ENCODE results near the gene CCDC134. TPM values are rescaled to one million over a fixed set of nuclear protein-coding genes. Genes with fewer than 3 reads are reported as not detected.

CCDC134 gene
- total and polyA plus RNA-seq, 2 of the 13 experiments (the other 11 are each of a cell fraction or from before 2014, with no cell fraction given), result 4.8 to 17.4 TPM

GRCh38 chr22:41832553-41833368 lies 32.3 kb downstream of the CCDC134 start, which contains the start of gene SREBF2 (continued):
- TF ChIP-seq TIGD3 (CRISPR knock-in tag; IDR thresholded peaks at IDR 0.05; ENCODE audit: borderline replicate concordance) (peak; percentile 48; the same call in 1 of the 2 replicates), NPAS2 (CRISPR knock-in tag; IDR thresholded peaks at IDR 0.05; ENCODE audit: borderline replicate concordance) (no peak), ZNF556 (CRISPR knock-in tag; IDR thresholded peaks at IDR 0.05; ENCODE audit: borderline replicate concordance) (0 out of 2 replicates have a peak, but pooled peaks have one; percentile 53), ZMYM3 (CRISPR knock-in tag; IDR thresholded peaks at IDR 0.05) (peak; percentile 76), NRL (CRISPR knock-in tag; IDR thresholded peaks at IDR 0.05; ENCODE audit: borderline replicate concordance) (peak; percentile 57; the same call in 1 of the 2 replicates), ZSCAN29 (CRISPR knock-in tag; conservative IDR thresholded peaks at IDR 0.05) (no peak), MBD4 (IDR thresholded peaks at IDR 0.05; ENCODE audit: borderline replicate concordance, low read length) (no peak), JUN (CRISPR knock-in tag; IDR thresholded peaks at IDR 0.05) (peak; percentile 97), ZNF546 (CRISPR knock-in tag; conservative IDR thresholded peaks at IDR 0.05) (no peak), RFXAP (CRISPR knock-in tag; IDR thresholded peaks at IDR 0.05; ENCODE audit: borderline replicate concordance) (peak; percentile 60; the same call in 1 of the 2 replicates)
- TF ChIP-seq, protein P1, sequence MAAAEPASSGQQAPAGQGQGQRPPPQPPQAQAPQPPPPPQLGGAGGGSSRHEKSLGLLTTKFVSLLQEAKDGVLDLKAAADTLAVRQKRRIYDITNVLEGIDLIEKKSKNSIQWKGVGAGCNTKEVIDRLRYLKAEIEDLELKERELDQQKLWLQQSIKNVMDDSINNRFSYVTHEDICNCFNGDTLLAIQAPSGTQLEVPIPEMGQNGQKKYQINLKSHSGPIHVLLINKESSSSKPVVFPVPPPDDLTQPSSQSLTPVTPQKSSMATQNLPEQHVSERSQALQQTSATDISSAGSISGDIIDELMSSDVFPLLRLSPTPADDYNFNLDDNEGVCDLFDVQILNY (CRISPR knock-in tag; conservative IDR thresholded peaks at IDR 0.05), result no peak
- TF ChIP-seq, protein P2, sequence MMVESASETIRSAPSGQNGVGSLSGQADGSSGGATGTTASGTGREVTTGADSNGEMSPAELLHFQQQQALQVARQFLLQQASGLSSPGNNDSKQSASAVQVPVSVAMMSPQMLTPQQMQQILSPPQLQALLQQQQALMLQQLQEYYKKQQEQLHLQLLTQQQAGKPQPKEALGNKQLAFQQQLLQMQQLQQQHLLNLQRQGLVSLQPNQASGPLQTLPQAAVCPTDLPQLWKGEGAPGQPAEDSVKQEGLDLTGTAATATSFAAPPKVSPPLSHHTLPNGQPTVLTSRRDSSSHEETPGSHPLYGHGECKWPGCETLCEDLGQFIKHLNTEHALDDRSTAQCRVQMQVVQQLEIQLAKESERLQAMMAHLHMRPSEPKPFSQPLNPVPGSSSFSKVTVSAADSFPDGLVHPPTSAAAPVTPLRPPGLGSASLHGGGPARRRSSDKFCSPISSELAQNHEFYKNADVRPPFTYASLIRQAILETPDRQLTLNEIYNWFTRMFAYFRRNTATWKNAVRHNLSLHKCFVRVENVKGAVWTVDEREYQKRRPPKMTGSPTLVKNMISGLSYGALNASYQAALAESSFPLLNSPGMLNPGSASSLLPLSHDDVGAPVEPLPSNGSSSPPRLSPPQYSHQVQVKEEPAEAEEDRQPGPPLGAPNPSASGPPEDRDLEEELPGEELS (CRISPR knock-in tag; IDR thresholded peaks at IDR 0.05), result peak; percentile 63
- TF ChIP-seq, protein P3, sequence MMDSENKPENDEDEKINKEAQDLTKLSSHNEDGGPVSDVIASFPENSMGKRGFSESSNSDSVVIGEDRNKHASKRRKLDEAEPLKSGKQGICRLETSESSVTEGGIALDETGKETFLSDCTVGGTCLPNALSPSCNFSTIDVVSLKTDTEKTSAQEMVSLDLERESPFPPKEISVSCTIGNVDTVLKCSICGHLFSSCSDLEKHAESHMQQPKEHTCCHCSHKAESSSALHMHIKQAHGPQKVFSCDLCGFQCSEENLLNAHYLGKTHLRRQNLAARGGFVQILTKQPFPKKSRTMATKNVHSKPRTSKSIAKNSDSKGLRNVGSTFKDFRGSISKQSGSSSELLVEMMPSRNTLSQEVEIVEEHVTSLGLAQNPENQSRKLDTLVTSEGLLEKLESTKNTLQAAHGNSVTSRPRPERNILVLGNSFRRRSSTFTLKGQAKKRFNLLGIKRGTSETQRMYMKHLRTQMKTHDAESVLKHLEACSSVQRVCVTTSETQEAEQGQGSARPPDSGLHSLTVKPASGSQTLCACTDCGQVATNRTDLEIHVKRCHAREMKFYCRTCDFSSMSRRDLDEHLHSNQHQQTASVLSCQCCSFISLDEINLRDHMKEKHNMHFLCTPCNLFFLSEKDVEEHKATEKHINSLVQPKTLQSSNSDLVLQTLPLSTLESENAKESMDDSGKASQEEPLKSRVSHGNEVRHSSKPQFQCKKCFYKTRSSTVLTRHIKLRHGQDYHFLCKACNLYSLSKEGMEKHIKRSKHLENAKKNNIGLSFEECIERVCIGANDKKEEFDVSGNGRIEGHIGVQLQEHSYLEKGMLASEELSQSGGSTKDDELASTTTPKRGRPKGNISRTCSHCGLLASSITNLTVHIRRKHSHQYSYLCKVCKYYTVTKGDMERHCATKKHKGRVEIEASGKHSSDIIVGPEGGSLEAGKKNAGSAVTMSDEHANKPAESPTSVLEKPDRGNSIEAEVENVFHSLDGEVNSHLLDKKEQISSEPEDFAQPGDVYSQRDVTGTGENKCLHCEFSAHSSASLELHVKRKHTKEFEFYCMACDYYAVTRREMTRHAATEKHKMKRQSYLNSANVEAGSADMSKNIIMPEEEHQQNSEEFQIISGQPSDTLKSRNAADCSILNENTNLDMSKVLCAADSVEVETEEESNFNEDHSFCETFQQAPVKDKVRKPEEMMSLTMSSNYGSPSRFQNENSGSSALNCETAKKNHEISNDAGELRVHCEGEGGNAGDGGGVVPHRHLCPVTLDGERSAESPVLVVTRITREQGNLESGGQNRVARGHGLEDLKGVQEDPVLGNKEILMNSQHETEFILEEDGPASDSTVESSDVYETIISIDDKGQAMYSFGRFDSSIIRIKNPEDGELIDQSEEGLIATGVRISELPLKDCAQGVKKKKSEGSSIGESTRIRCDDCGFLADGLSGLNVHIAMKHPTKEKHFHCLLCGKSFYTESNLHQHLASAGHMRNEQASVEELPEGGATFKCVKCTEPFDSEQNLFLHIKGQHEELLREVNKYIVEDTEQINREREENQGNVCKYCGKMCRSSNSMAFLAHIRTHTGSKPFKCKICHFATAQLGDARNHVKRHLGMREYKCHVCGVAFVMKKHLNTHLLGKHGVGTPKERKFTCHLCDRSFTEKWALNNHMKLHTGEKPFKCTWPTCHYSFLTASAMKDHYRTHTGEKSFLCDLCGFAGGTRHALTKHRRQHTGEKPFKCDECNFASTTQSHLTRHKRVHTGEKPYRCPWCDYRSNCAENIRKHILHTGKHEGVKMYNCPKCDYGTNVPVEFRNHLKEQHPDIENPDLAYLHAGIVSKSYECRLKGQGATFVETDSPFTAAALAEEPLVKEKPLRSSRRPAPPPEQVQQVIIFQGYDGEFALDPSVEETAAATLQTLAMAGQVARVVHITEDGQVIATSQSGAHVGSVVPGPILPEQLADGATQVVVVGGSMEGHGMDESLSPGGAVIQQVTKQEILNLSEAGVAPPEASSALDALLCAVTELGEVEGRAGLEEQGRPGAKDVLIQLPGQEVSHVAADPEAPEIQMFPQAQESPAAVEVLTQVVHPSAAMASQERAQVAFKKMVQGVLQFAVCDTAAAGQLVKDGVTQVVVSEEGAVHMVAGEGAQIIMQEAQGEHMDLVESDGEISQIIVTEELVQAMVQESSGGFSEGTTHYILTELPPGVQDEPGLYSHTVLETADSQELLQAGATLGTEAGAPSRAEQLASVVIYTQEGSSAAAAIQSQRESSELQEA (CRISPR knock-in tag; IDR thresholded peaks at IDR 0.05; ENCODE audit: not compliant biosample characterization), result peak; percentile 66
- TF ChIP-seq, protein P4, sequence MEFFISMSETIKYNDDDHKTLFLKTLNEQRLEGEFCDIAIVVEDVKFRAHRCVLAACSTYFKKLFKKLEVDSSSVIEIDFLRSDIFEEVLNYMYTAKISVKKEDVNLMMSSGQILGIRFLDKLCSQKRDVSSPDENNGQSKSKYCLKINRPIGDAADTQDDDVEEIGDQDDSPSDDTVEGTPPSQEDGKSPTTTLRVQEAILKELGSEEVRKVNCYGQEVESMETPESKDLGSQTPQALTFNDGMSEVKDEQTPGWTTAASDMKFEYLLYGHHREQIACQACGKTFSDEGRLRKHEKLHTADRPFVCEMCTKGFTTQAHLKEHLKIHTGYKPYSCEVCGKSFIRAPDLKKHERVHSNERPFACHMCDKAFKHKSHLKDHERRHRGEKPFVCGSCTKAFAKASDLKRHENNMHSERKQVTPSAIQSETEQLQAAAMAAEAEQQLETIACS (CRISPR knock-in tag; IDR thresholded peaks at IDR 0.05), result no peak
